GM18867 (cell line): ENCODE measurements around the gene RARS2.

Experiments
- ATAC-seq: cut with Tn5 transposase; IDR thresholded peaks from one replicate; pipeline ENCODE4 v1.9.1; 2021; ENCODE audit warnings: mild to moderate bottlenecking, moderate library complexity; ENCODE audit not compliant: unreplicated experiment

Gene RARS2

GRCh38 chr6:87574237-87574804, 15.5 kb downstream of the RARS2 start:
- peak; percentile 49 for ATAC-seq

GRCh38 chr6:87573307-87574024, 16.3 kb downstream of the RARS2 start:
- ATAC-seq: no peak

DNA sequence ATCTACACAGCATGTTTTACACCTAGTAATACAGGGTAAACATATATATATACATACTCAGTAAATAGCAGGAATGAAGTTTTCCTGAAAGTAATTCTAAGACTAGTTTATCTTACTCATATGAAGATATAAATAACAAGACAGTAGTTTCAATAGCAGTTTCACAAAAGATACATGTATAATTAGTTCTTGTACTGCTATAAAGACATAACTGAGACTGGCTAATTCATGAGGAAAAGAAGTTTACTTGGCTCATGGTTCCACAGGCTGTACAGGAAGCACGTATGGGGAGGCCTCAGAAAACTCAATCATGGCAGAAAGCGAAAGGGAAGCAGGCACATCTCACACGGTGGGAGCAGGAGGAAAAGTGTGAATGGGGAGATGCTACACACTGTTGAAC, 16.9 kb downstream of the RARS2 start:
- ATAC-seq: peak; percentile 39

DNA sequence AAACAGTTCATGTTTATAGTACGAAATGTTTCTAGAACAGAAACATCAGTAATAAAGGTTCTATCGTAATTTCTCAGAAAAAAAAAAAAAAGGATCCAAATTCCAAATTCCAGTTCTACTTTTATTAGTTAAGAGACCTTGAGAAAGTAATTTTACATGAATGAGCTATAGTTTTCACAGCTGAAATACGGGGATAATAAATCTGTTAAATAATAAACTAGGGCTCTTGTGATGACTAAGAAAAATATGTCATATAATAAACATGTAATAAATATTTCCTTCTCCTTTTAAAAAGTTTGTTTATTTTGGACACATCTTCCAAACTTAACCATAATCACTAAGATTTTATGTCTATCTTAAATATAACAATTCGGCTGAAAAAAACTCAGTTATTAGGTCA, 17.8 kb downstream of the RARS2 start:
- ATAC-seq: no peak

GRCh38 chr6:87561017-87561416, 28.8 kb downstream of the RARS2 start:
- no peak for ATAC-seq

DNA sequence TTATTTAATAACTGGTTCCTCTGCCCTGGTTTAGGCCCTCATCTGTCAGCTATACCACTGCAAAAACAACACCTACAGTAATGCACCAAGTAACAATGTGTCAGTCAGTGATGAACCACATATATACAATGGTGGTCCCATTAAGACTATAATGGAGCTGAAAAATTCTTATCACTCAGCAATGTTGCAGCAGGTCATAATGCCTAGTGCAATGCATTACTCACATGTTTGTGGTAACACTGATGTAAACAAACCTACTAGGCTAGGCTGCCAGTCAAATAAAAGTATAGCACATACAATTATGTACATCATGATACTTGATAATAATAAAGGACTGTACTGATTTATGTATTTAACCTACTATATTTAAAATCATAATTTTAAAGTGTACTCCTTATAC, 31.3 kb downstream of the RARS2 start:
- no peak for ATAC-seq

DNA sequence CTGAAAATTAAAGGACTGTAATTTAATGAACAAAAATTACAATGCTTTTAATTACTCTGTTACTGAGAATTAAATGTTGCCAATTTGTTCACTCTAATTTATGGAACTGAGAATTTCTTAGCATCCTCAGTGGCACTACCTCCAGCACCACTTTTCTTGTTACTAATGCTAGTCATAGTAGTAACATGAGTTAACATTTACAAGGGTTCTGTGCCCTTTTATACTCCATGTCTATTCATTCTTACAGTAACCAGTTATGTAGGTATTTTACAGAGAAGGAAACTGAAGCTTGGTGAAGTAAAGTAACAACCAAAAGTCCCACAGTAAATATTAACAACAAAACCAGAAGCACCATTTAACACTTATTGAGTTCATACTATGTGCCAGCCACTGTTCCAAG, 34.3 kb downstream of the RARS2 start:
- ATAC-seq: no peak

GRCh38 chr6:87553159-87553765, 36.5 kb downstream of the RARS2 start:
- no peak for ATAC-seq

DNA sequence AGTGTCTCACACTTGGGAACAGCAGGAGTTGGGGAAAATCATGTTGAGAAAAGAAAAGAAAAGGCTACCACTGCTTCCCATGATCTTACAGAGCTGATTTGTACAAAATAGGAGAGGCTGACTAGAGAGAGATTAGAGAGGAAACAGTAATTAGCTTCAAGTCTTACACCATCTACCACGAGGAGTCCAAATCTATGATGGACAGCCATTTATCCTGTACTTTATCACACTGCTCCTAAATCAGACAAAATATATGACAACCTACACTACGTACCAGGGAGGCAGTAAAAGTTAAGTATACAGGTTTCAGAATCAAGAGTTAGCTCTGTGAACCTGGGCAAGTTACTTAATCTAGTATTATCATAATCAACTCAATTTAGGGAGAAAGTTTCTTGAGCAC, 38.0 kb downstream of the RARS2 start:
- no peak for ATAC-seq

DNA sequence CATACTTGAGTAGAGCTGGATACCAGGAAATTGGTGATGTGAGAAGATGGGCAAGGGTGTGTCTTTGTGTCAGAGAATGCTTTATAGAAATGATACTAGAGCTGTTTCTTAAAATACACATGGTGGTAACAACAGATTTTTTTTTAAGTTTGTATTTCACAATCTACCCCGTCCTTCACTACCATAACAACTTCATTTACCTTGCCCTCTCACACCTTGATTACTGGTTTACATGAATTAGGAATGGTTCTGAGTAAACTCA, 45.4 kb downstream of the RARS2 start:
- no peak for ATAC-seq

- no peak for ATAC-seq
These were observed 45.9 kb downstream of the RARS2 start for GRCh38 chr6:87543696-87544473.

GRCh38 chr6:87541744-87542143, 48.0 kb downstream of the RARS2 start:
- no peak for ATAC-seq

GRCh38 chr6:87541041-87541440, 48.7 kb downstream of the RARS2 start:
- ATAC-seq: no peak

GRCh38 chr6:87540539-87540938, 49.2 kb downstream of the RARS2 start:
- ATAC-seq: no peak

DNA sequence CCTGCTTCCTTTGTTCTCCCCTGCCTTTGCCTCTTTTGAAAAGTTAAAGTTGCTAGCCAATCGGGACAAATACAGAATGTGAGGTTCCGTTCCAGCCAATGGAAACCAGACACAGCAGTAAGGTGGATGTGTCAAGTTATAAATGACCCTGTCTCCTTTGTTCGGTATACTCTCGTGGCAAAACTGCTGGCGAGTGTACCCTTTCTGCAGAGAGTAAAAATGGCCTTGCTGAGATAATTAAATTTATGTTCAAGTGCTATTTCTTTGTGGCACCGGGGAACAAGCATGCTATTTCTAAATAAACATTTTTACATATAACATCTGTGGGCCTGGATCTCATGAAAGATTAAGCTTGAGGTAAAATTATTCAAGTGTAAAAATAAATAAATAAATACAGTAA, 50.2 kb downstream of the RARS2 start:
- ATAC-seq: no peak

DNA sequence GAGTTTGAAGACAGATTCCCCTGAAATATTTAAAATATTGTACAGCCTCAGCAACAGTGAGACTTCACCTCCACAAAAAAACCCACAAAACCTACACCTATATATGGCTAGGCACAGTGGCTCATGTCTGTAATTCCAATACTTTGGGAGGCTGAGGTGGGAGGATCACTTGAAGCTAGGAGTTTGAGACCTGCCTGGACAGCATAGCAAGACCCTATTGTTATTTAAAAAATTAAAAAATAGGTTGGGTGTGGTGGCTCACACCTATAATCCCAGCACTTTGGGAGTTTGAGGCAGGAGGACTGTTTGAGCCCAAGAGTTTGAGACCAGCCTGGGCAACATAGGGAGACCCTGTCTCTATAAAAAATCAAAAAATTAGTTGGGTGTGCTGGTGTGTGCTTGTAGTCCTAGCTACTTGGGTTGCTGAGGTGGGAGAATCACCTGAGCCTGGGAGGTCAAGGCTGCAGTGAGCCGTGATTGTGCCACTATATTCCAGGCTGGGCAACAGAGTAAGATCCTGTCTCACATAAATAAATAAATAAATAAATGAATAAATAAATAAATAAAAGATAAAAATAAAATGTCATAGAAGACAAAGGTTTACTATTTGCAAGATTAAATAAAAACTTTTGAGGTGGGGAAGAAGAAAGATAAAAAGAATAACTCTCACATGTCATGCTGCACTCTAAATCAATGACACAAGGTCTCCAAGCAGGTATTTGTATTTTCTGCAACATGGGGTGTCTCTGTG, 51.1 kb downstream of the RARS2 start:
- no peak for ATAC-seq

GRCh38 chr6:87534377-87535047, 55.3 kb downstream of the RARS2 start:
- ATAC-seq: no peak

- no peak for ATAC-seq
These were observed 60.6 kb downstream of the RARS2 start for GRCh38 chr6:87529221-87529620.

DNA sequence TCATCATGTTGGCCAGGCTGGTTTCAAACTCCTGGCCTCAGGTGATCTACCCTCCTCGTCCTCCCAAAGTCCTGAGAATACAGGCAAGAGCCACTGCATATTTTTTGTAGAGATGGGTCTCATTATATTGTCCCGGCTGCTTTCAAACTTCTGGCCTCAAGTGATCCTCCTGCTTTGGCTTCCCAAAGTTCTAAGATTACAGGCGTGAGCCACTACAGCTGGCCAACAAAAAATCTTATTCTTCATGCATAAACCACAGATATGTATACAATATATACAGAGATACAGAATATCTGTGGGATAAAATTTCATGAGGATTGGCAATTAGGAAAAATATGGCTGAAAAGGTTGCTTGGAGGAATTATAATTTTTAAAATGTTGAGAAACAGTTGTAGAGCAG, 67.1 kb downstream of the RARS2 start:
- ATAC-seq: no peak

- ATAC-seq: no peak
These were observed 71.3 kb downstream of the RARS2 start for GRCh38 chr6:87518453-87518852.

- ATAC-seq: no peak
These were observed 75.0 kb downstream of the RARS2 start for GRCh38 chr6:87514831-87515230.
